Measurements from ENCODE around the gene AHRR. TPM values are rescaled to one million over a fixed set of nuclear protein-coding genes. Genes with fewer than 3 reads are reported as not detected.

The AHRR gene
- total and polyA plus RNA-seq, 2 of the 4 experiments (the other 2 are of a cell fraction), result 15.6 to 37.1 TPM

GRCh38 chr5:479566-480319 lies 158.2 kb downstream of the AHRR start:
- H3K4me3 ChIP-seq (ENCODE audit: insufficient read depth, low read depth, low read length), result no peak overlapping the region
- H2AK9ac ChIP-seq (replicated peaks; ENCODE audit: low read depth, low read length, poor library complexity), result no peak overlapping the region
- no peak overlapping the region for H3K14ac ChIP-seq (replicated peaks; ENCODE audit: low read depth, low read length)
- 79% methylated on average over 27 of the region's 34 CpGs; no CpG with 5 or more reads in 1 of the 2 experiments for WGBS, 2 experiments (ENCODE audit: extremely low coverage in 2 of 2, insufficient read length in 1 of 2)
- ATAC-seq (ENCODE audit: low read depth), result no peak
- in situ Hi-C loops (cut with MboI; ENCODE audit: low sequenced_read_pairs) (no loop called here), dilution Hi-C loops (cut with HindIII; ENCODE audit: low sequenced_read_pairs, unreplicated experiment) (no loop called here), intact Hi-C loops (cut with micrococcal nuclease) (loop anchor here (10.0 kb wide), 1 partner anchor 425 kb away; no protein-coding TSS in a partner anchor)
- CTCF ChIA-PET, result no interaction called here
- DNase-seq, result no peak
- H3K27ac ChIP-seq (ENCODE audit: insufficient read depth, low read length), result no peak overlapping the region
- H4K91ac ChIP-seq (ENCODE audit: insufficient read depth, low read depth, low read length), result no peak overlapping the region
- H3K9ac ChIP-seq (ENCODE audit: low read depth, low read length), result no peak overlapping the region
- no peak overlapping the region for H3K18ac ChIP-seq (ENCODE audit: low read depth, low read length)
- POLR2A ChIA-PET (ENCODE audit: unreplicated experiment), result no interaction called here
- H3K56ac ChIP-seq (ENCODE audit: extremely low read depth, insufficient read depth, low read length), result no peak overlapping the region
- peaks cover 0 to 3% of the 10 kb centered on the region in 2 experiments; a peak in 1 of 4 replicates for H3K79me1 ChIP-seq (ENCODE audit: low read depth in 1 of 2, low read length in 2 of 2)
- H3K9me1 ChIP-seq (ENCODE audit: insufficient read depth, low read length), result no peaks in the 10 kb centered on the region
- no peak overlapping the region for H4K5ac ChIP-seq (ENCODE audit: low read depth, low read length)
- no peaks in the 10 kb centered on the region for H3K9me3 ChIP-seq (ENCODE audit: control insufficient read depth, insufficient read depth, low read length)
- no peak overlapping the region for H3K4ac ChIP-seq (ENCODE audit: low read depth, low read length)
- no peaks in the 10 kb centered on the region for H3K36me3 ChIP-seq (ENCODE audit: control insufficient read depth, insufficient read depth, low read length)
- no peak overlapping the region for H2BK15ac ChIP-seq (ENCODE audit: low read depth, low read length)
- no peak overlapping the region for H3K23ac ChIP-seq (ENCODE audit: low read depth, low read length)
- no peak overlapping the region for H4K8ac ChIP-seq (ENCODE audit: low read depth in 2 of 2, low read length in 2 of 2)
- H2BK20ac ChIP-seq (ENCODE audit: low read depth, low read length), result no peak overlapping the region
- H2BK5ac ChIP-seq (ENCODE audit: low read depth, low read length, poor library complexity, severe bottlenecking), result no peak overlapping the region
- H2BK120ac ChIP-seq (ENCODE audit: low read depth, low read length), result no peak overlapping the region
- no TSS peak for BruUV-seq (replicated peaks)
- no peaks in the 10 kb centered on the region; the same call in 1 of the 2 replicates for H3K27me3 ChIP-seq (ENCODE audit: control insufficient read depth, insufficient read depth, low read length)
- H4K20me1 ChIP-seq (ENCODE audit: insufficient read depth, low read length), result no peaks in the 10 kb centered on the region; the same call in 1 of the 2 replicates
- H3K4me2 ChIP-seq (ENCODE audit: low read depth, low read length), result no peak overlapping the region
- peaks cover 2% of the 10 kb centered on the region; the same call in 1 of the 2 replicates for H3K4me1 ChIP-seq (ENCODE audit: control insufficient read depth, insufficient read depth, low read length)
- no peak overlapping the region for H2AK5ac ChIP-seq (ENCODE audit: low read depth, low read length)
- no peak for TF ChIP-seq BHLHE40 (IDR thresholded peaks at IDR 0.05; ENCODE audit: low read depth, low read length)
- no peak overlapping the region for H2AFZ ChIP-seq (replicated peaks; ENCODE audit: low read length, poor library complexity)
